Right atrium auricular region (tissue), 2 donors: Measurements from ENCODE around the gene METTL4. TPM values are rescaled to one million over a fixed set of nuclear protein-coding genes. Genes with fewer than 3 reads are reported as not detected.

ENCODE experiments used
- DNase-seq: peaks from one replicate; pipeline ENCODE4 v3.0.0-alpha.2; 2019; ENCODE audit warnings: low spot score
- H3K27ac ChIP-seq, 2 donors: fragments of 200-600 bp; sonication (generic); 1 replicate in 1 of 2; 2 replicates in 1 of 2; pipeline ENCODE4 v1.5.1; 2016 to 2019
- H3K27me3 ChIP-seq, 2 donors: fragments of 200-600 bp; sonication (generic); one replicate each; pipeline versions ENCODE4 v1.5.1 to v1.6.0; 2017 to 2019
- H3K36me3 ChIP-seq: fragments of 200-600 bp; sonication (generic); one replicate; pipeline ENCODE4 v1.5.1; 2016
- H3K4me1 ChIP-seq, 2 donors: fragments of 200-600 bp; sonication (generic); one replicate each; pipeline versions ENCODE4 v1.5.1 to v1.6.0; 2017 to 2019
- H3K4me3 ChIP-seq, 2 donors: fragments of 200-600 bp; sonication (generic); 1 replicate in 1 of 2; 2 replicates in 1 of 2; pipeline ENCODE4 v1.5.1; 2017 to 2019; ENCODE audit warnings: mild to moderate bottlenecking in 1 of 2, moderate library complexity in 1 of 2
- H3K9me3 ChIP-seq, 2 donors: fragments of 200-600 bp; sonication (generic); one replicate each; pipeline ENCODE4 v1.5.1; 2019
- CTCF ChIP-seq, 2 donors: fragments of 200-600 bp; sonication (generic); IDR thresholded peaks; one replicate each; pipeline ENCODE4 v1.5.1; 2019; ENCODE audit warnings: antibody characterized with exemption in 2 of 2
- total RNA-seq, 2 donors: library from RNA; depleted of rRNA; stranded (reverse); fragments of >200 nt; gene quantifications; one replicate each; pipeline ENCODE4 v1.1.0, GENCODE V29; 2016

METTL4 gene
- total RNA-seq, 2 donors from 2014 or later, result 4.2 to 6.1 TPM

GRCh38 chr18:2515171-2515787 lies 56.0 kb downstream of the METTL4 start:
- Histone ChIP-seq H3K4me3 (no peak overlapping the region), H3K36me3 (no peaks in the 10 kb centered on the region), H3K9me3 (no peaks in the 10 kb centered on the region), H3K27me3 (no peaks in the 10 kb centered on the region), H3K4me1 (peaks cover 0 to 13% of the 10 kb centered on the region in 2 donors), H3K27ac (no peak overlapping the region)
- no peak for TF ChIP-seq CTCF (IDR thresholded peaks at IDR 0.05)
- DNase-seq, result no peak

- no peaks in the 10 kb centered on the region for H3K27me3 ChIP-seq
- DNase-seq, result no peak
- H3K9me3 ChIP-seq, result no peaks in the 10 kb centered on the region
- TF ChIP-seq CTCF (IDR thresholded peaks at IDR 0.05), result no peak
- no peak overlapping the region for H3K4me3 ChIP-seq
- H3K27ac ChIP-seq, result no peak overlapping the region
- no peaks in the 10 kb centered on the region for H3K36me3 ChIP-seq
- peaks cover 0 to 13% of the 10 kb centered on the region in 2 donors for H3K4me1 ChIP-seq
Observed at GRCh38 chr18:2513616-2514015, 57.7 kb downstream of the METTL4 start.

GRCh38 chr18:2512059-2512458 lies 59.2 kb downstream of the METTL4 start:
- H3K4me1 ChIP-seq, result peaks cover 0 to 13% of the 10 kb centered on the region in 2 donors
- no peak for TF ChIP-seq CTCF (IDR thresholded peaks at IDR 0.05)
- H3K9me3 ChIP-seq, result no peaks in the 10 kb centered on the region
- no peaks in the 10 kb centered on the region for H3K27me3 ChIP-seq
- H3K36me3 ChIP-seq, result no peaks in the 10 kb centered on the region
- H3K4me3 ChIP-seq, result no peak overlapping the region
- DNase-seq, result no peak
- H3K27ac ChIP-seq, result no peak overlapping the region

GRCh38 chr18:2511451-2511850 lies 59.9 kb downstream of the METTL4 start:
- peaks cover 0 to 13% of the 10 kb centered on the region in 2 donors for H3K4me1 ChIP-seq
- no peaks in the 10 kb centered on the region for H3K36me3 ChIP-seq
- no peak overlapping the region for H3K4me3 ChIP-seq
- no peaks in the 10 kb centered on the region for H3K9me3 ChIP-seq
- no peak for DNase-seq
- H3K27me3 ChIP-seq, result no peaks in the 10 kb centered on the region
- no peak overlapping the region for H3K27ac ChIP-seq
- no peak for TF ChIP-seq CTCF (IDR thresholded peaks at IDR 0.05)

- no peaks in the 10 kb centered on the region for H3K27me3 ChIP-seq
- no peaks in the 10 kb centered on the region for H3K36me3 ChIP-seq
- peaks cover 0 to 4% of the 10 kb centered on the region in 2 donors for H3K4me1 ChIP-seq
- no peak for DNase-seq
- H3K9me3 ChIP-seq, result no peaks in the 10 kb centered on the region
- TF ChIP-seq CTCF (IDR thresholded peaks at IDR 0.05), result no peak
- no peak overlapping the region for H3K27ac ChIP-seq
- no peak overlapping the region for H3K4me3 ChIP-seq
Observed at GRCh38 chr18:2510416-2510815, 60.9 kb downstream of the METTL4 start.

GRCh38 chr18:2508678-2509077 lies 62.6 kb downstream of the METTL4 start:
- no peaks in the 10 kb centered on the region for H3K4me1 ChIP-seq
- H3K9me3 ChIP-seq, result no peaks in the 10 kb centered on the region
- no peak overlapping the region for H3K27ac ChIP-seq
- DNase-seq, result no peak
- no peak for TF ChIP-seq CTCF (IDR thresholded peaks at IDR 0.05)
- no peaks in the 10 kb centered on the region for H3K36me3 ChIP-seq
- no peaks in the 10 kb centered on the region for H3K27me3 ChIP-seq
- no peak overlapping the region for H3K4me3 ChIP-seq
